ENCODE data around the gene YARS1. TPM values are rescaled to one million over a fixed set of nuclear protein-coding genes. Genes with fewer than 3 reads are reported as not detected.

Gene YARS1
- total RNA-seq, 1 donor from 2014 or later: 101 TPM

- Mint-ChIP-seq H3K36me3 (ENCODE audit: insufficient read depth) (peaks cover 16% of the 10 kb centered on the region), H3K9me3 (ENCODE audit: low read depth) (no peaks in the 10 kb centered on the region), H3K4me1 (ENCODE audit: low read depth) (peaks cover 3% of the 10 kb centered on the region), H3K4me3 (ENCODE audit: low read depth) (no peak overlapping the region), H3K27me3 (no peaks in the 10 kb centered on the region), H3K27ac (no peak overlapping the region)
- DNase-seq (ENCODE audit: low spot score, unreplicated experiment): no peak
- TF ChIP-seq, protein P1, sequence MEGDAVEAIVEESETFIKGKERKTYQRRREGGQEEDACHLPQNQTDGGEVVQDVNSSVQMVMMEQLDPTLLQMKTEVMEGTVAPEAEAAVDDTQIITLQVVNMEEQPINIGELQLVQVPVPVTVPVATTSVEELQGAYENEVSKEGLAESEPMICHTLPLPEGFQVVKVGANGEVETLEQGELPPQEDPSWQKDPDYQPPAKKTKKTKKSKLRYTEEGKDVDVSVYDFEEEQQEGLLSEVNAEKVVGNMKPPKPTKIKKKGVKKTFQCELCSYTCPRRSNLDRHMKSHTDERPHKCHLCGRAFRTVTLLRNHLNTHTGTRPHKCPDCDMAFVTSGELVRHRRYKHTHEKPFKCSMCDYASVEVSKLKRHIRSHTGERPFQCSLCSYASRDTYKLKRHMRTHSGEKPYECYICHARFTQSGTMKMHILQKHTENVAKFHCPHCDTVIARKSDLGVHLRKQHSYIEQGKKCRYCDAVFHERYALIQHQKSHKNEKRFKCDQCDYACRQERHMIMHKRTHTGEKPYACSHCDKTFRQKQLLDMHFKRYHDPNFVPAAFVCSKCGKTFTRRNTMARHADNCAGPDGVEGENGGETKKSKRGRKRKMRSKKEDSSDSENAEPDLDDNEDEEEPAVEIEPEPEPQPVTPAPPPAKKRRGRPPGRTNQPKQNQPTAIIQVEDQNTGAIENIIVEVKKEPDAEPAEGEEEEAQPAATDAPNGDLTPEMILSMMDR (IDR thresholded peaks at IDR 0.05; ENCODE audit: unreplicated experiment): no peak
These were observed 43.2 kb downstream of the YARS1 start for GRCh38 chr1:32773764-32774463.

DNA sequence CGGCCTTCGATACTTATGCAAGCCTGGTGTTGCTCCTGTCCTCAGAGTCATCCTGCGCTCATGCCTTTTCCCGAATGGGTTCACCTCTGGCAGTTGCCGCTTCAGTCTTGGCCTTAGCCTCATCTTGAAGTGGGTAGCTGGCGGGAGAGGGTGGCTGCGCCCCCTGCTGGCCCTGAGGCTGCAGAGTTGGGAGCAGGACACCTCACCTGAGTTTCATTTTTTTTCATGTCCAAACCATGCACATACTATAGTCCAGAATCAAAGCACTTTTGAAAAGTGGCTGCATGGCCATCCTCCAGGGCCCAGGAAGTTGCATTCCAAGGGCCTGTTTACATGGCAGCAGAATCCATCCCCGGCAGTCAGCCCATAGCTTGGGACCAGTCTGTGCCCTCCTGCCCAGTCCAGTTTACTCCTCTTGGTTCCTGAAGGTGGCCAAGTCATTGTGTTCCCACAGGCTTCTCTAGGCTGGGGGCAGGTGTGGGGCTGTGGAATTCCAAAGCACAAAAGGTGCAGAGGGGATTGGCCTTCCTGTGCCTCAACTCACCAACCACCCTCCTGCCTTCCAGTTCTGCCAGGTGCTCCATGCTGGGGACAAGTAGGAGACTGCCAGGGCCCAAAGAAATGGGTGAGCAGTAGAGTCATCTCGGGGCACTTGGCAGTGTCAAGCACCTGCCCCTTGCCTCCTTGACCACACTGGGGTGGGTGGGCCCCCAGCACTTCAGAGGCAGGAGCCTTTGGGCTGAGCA lies 44.0 kb downstream of the YARS1 start:
- Mint-ChIP-seq H3K36me3 (ENCODE audit: insufficient read depth) (peaks cover 16% of the 10 kb centered on the region), H3K4me1 (ENCODE audit: low read depth) (peaks cover 3% of the 10 kb centered on the region), H3K4me3 (ENCODE audit: low read depth) (no peak overlapping the region), H3K27me3 (no peaks in the 10 kb centered on the region), H3K9me3 (ENCODE audit: low read depth) (no peaks in the 10 kb centered on the region), H3K27ac (peak overlapping the region; percentile 74)
- TF ChIP-seq, protein P1 (IDR thresholded peaks at IDR 0.05; ENCODE audit: unreplicated experiment): peak; percentile 97
- DNase-seq (ENCODE audit: low spot score, unreplicated experiment): peak; percentile 81

DNA sequence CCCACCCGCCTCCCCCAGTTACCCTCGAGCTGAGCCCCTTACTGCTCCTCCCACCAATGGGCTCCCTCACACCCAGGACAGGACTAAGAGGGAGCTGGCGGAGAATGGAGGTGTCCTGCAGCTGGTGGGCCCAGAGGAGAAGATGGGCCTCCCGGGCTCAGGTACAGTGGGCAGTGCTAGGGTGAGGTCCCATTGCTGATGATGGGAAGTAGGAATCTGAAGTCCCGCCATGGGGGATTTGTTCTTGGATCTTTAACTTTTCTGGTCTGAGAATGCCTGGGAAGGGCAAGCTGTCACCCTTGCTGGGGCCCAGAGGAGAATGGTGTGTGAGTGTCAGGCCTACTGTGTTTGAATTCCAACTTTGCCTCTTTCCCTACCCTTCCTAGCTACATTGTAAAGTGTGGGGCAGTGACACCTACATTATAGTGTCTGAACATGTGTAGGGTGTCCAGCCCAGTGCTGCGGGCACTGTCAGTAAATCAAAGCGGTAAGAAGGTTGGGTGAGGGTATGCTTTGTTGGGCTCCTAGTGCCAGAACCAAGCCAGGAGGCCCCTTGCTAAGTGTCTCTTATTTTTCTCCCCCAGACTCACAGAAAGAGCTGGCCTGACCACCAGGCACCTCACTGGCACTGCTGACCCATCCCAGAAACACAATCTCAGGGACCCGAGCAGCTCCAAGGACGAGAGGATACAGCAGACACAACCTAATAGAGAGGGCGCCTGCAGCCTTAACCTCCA lies 44.7 kb downstream of the YARS1 start:
- Mint-ChIP-seq H3K9me3 (ENCODE audit: low read depth) (no peaks in the 10 kb centered on the region), H3K27me3 (no peaks in the 10 kb centered on the region), H3K27ac (peak overlapping the region; percentile 74), H3K36me3 (ENCODE audit: insufficient read depth) (peaks cover 15% of the 10 kb centered on the region), H3K4me3 (ENCODE audit: low read depth) (no peak overlapping the region), H3K4me1 (ENCODE audit: low read depth) (peaks cover 4% of the 10 kb centered on the region)
- no peak for DNase-seq (ENCODE audit: low spot score, unreplicated experiment)
- TF ChIP-seq, protein P1 (IDR thresholded peaks at IDR 0.05; ENCODE audit: unreplicated experiment): no peak

- TF ChIP-seq, protein P1 (IDR thresholded peaks at IDR 0.05; ENCODE audit: unreplicated experiment): no peak
- H3K9me3 Mint-ChIP-seq (ENCODE audit: low read depth): no peaks in the 10 kb centered on the region
- no peak for DNase-seq (ENCODE audit: low spot score, unreplicated experiment)
- H3K27me3 Mint-ChIP-seq: no peaks in the 10 kb centered on the region
- H3K4me1 Mint-ChIP-seq (ENCODE audit: low read depth): peaks cover 11% of the 10 kb centered on the region
- peaks cover 15% of the 10 kb centered on the region for H3K36me3 Mint-ChIP-seq (ENCODE audit: insufficient read depth)
- no peak overlapping the region for H3K4me3 Mint-ChIP-seq (ENCODE audit: low read depth)
- H3K27ac Mint-ChIP-seq: peak overlapping the region; percentile 16
These were observed 45.4 kb downstream of the YARS1 start for GRCh38 chr1:32771561-32772280.

All from progenitor cell of endocrine pancreas (in vitro differentiated cells).